ENCODE measurements around the gene SYT3.

The SYT3 gene

DNA sequence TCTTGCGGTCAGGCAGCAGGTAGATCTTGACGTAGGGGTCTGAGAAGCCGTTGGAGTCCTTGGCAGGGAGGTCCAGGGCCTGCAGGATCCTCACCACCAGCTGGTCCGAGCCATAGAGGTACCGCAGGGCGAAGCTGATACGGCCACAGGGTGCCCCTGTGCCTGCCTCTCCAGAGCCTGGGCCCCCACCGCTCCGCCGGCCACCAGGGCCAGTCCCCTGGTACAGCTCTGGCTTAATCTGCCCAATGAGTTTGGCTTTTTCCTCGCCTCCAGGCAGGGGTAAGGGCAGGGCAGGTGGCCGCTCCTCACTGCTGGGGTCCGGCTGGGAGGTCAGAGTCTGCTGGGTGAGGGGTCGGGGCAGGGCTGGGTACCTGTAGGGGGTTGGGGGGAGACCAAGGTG is 9.9 kb downstream of the SYT3 start:
- Histone ChIP-seq H3K27me3 (replicated peaks; ENCODE audit: control insufficient read depth, insufficient read depth, low read length) (no peaks in the 10 kb centered on the region), H3K4me3 (replicated peaks; ENCODE audit: low read depth, low read length) (no peak overlapping the region), H3K36me3 (ENCODE audit: control insufficient read depth, insufficient read depth, low read length) (no peaks in the 10 kb centered on the region)
- TF ChIP-seq, protein P1, sequence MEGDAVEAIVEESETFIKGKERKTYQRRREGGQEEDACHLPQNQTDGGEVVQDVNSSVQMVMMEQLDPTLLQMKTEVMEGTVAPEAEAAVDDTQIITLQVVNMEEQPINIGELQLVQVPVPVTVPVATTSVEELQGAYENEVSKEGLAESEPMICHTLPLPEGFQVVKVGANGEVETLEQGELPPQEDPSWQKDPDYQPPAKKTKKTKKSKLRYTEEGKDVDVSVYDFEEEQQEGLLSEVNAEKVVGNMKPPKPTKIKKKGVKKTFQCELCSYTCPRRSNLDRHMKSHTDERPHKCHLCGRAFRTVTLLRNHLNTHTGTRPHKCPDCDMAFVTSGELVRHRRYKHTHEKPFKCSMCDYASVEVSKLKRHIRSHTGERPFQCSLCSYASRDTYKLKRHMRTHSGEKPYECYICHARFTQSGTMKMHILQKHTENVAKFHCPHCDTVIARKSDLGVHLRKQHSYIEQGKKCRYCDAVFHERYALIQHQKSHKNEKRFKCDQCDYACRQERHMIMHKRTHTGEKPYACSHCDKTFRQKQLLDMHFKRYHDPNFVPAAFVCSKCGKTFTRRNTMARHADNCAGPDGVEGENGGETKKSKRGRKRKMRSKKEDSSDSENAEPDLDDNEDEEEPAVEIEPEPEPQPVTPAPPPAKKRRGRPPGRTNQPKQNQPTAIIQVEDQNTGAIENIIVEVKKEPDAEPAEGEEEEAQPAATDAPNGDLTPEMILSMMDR (IDR thresholded peaks at IDR 0.05; ENCODE audit: insufficient read depth, low read length, poor library complexity, severe bottlenecking) = no peak
- DNase-seq (ENCODE audit: extremely low read depth, insufficient read length) = no peak

- no peaks in the 10 kb centered on the region for H3K36me3 ChIP-seq (ENCODE audit: control insufficient read depth, insufficient read depth, low read length)
- DNase-seq (ENCODE audit: extremely low read depth, insufficient read length) = no peak
- no peaks in the 10 kb centered on the region for H3K27me3 ChIP-seq (replicated peaks; ENCODE audit: control insufficient read depth, insufficient read depth, low read length)
- TF ChIP-seq, protein P1 (IDR thresholded peaks at IDR 0.05; ENCODE audit: insufficient read depth, low read length, poor library complexity, severe bottlenecking) = no peak
- H3K4me3 ChIP-seq (replicated peaks; ENCODE audit: low read depth, low read length) = no peak overlapping the region
Measured at GRCh38 chr19:50629194-50629593, 10.5 kb downstream of the SYT3 start.

- DNase-seq (ENCODE audit: extremely low read depth, insufficient read length) = no peak
- H3K4me3 ChIP-seq (replicated peaks; ENCODE audit: low read depth, low read length) = no peak overlapping the region
Measured at GRCh38 chr19:50628551-50628950, 11.1 kb downstream of the SYT3 start.

GRCh38 chr19:50628146-50628545 is 11.5 kb downstream of the SYT3 start:
- Histone ChIP-seq H3K36me3 (ENCODE audit: control insufficient read depth, insufficient read depth, low read length) (no peaks in the 10 kb centered on the region), H3K4me3 (replicated peaks; ENCODE audit: low read depth, low read length) (no peak overlapping the region), H3K27me3 (replicated peaks; ENCODE audit: control insufficient read depth, insufficient read depth, low read length) (no peaks in the 10 kb centered on the region)
- no peak for DNase-seq (ENCODE audit: extremely low read depth, insufficient read length)
- TF ChIP-seq, protein P1 (IDR thresholded peaks at IDR 0.05; ENCODE audit: insufficient read depth, low read length, poor library complexity, severe bottlenecking) = no peak

More at GRCh38 chr19:50628551-50628950, 11.1 kb downstream of the SYT3 start:
- Histone ChIP-seq H3K27me3 (replicated peaks; ENCODE audit: control insufficient read depth, insufficient read depth, low read length) (no peaks in the 10 kb centered on the region), H3K36me3 (ENCODE audit: control insufficient read depth, insufficient read depth, low read length) (no peaks in the 10 kb centered on the region)
- TF ChIP-seq, protein P1 (IDR thresholded peaks at IDR 0.05; ENCODE audit: insufficient read depth, low read length, poor library complexity, severe bottlenecking) = no peak

- no peaks in the 10 kb centered on the region for H3K36me3 ChIP-seq (ENCODE audit: control insufficient read depth, insufficient read depth, low read length)
- no peak for DNase-seq (ENCODE audit: extremely low read depth, insufficient read length)
- no peak overlapping the region for H3K4me3 ChIP-seq (replicated peaks; ENCODE audit: low read depth, low read length)
- TF ChIP-seq, protein P1 (IDR thresholded peaks at IDR 0.05; ENCODE audit: insufficient read depth, low read length, poor library complexity, severe bottlenecking) = no peak
- no peaks in the 10 kb centered on the region for H3K27me3 ChIP-seq (replicated peaks; ENCODE audit: control insufficient read depth, insufficient read depth, low read length)
Measured at GRCh38 chr19:50626795-50627194, 12.9 kb downstream of the SYT3 start.

GRCh38 chr19:50626011-50626410 is 13.7 kb downstream of the SYT3 start:
- H3K36me3 ChIP-seq (ENCODE audit: control insufficient read depth, insufficient read depth, low read length) = no peaks in the 10 kb centered on the region

More at GRCh38 chr19:50626011-50626410, 13.7 kb downstream of the SYT3 start:
- TF ChIP-seq, protein P1 (IDR thresholded peaks at IDR 0.05; ENCODE audit: insufficient read depth, low read length, poor library complexity, severe bottlenecking) = no peak
- no peak for DNase-seq (ENCODE audit: extremely low read depth, insufficient read length)
- no peaks in the 10 kb centered on the region for H3K27me3 ChIP-seq (replicated peaks; ENCODE audit: control insufficient read depth, insufficient read depth, low read length)
- H3K4me3 ChIP-seq (replicated peaks; ENCODE audit: low read depth, low read length) = no peak overlapping the region

All from GM06990 (cell line).